ENCODE results near the gene EXOC4.

EXOC4 gene

GRCh38 chr7:133911724-133912123 is 658.8 kb downstream of the EXOC4 start:
- no peak for DNase-seq

GRCh38 chr7:133912916-133913697 is 660.2 kb downstream of the EXOC4 start:
- DNase-seq = no peak

DNA sequence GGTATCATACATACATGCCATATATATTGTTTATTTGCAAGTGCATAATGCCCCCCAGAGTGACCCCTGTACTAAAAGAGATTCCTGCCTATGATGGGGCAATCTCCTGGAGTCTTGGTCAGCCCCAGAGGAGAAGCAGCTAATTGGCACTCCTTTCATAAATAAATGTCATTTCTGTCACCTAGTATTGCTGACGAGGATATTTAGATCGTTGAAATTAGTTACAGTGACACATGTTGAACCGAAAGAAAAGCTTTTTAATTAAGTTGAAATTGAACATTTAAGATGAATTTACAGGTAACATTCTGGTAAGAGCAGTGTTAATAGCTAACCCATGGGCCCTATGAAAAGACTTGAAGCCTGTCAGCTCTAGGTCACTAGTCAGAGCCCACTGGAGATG is 663.7 kb downstream of the EXOC4 start:
- no peak for DNase-seq

- DNase-seq = no peak
Observed at GRCh38 chr7:133919810-133920209, 666.9 kb downstream of the EXOC4 start.

- DNase-seq = no peak
Observed at GRCh38 chr7:133921635-133922182, 668.8 kb downstream of the EXOC4 start.

DNA sequence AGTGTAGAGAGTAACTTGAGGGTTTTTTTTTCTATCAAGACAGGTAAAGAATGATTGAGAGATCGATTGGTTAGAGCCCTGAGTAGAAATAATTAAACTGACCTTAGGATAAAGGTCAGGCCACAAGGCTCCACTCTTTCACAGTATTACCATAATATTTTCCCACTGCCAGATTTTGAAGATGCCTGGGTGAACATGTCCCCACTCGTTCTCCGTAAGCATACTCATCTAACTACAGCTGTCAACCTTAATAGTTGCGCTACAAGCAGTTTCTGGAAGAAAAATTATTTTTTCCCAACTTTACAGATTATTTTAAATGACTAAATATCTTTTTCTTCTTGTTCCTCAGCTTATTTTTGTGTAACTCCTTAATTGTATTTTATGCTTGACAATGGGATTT is 671.1 kb downstream of the EXOC4 start:
- no peak for DNase-seq

DNA sequence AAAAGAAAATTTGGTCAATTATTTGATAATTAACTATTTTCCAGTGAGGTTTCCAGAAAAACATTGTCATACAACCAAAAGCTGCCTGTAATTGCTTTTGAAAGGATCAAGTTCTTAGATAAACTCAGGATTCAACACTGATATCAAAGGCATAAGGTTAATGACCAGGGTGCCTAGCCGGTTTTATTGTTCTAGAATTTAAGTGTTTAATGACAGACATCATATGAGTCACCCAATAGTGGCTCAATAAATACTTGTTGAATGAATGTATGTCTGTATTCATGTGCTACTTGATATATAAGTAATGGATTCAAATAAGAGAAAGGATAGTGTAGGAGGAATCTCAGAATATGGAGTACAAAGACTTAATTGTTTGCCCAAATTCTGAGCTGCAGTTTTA is 678.2 kb downstream of the EXOC4 start:
- DNase-seq = no peak

DNA sequence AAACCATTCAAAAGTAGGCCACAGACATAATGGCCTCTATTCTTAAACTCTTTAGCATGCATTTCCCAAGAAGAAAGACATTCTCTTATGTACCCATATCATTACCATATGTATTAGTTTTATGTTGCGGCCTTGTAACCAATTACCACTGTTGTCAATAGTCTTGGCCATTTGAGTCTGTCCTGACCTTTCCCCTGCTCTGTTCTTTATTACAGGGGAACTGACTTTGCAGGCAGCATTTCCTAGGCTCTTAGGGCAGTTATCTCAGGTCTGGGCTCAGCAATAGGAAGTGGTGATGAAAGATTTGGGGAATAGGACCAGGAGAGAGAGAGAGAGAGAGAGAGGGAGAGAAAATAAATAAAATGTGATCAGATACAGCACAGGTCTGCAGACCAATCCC is 679.7 kb downstream of the EXOC4 start:
- no peak for DNase-seq

DNA sequence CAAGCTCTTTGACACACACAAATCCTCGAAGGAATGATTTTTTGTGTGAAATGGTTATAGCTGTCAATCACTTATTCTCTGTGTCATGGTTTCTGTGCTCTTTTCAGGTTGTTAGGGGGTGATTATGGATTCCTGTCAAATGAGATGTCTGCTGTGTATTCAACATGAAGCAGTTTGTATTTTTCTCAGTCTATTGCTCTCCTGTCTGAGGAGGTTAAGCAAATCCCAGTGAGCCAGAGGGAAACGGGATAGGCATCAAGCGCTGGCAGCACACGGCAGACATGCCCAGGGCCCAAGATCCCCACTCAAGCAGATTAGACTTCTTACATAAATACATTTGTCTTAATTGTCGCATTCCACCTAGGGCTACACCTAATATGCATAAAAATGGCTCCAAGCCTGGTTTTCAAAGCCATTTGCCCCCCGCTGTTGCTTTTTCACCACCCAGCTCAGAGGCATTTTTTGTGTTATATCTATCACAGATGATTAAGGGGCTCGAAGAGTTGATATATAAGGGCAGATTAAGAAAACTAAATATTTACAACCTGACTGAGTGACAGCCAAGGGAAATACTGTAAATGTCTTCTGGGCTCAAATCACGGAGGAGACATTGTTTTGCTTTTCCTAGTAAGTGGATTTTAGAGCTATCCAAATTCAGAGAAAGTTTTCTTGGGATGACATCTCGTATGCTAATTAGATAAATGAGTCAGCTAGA is 681.5 kb downstream of the EXOC4 start:
- DNase-seq = no peak

DNA sequence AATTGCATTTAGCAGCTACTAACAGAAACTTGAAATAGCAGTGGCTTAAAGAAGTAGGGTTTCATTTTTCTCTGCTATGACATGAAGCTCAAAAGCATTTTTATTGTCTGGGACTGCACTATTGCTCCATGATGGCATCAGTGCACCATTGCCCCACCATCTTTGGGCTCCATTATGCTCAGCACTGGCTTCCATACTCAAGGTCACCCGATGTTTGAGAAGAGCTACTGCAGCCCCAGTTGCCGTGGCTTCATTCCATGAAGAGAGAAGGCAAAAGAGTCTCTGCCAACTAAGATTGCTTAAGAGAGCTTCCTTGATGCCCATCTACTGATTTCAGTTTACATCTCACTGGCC is 682.1 kb downstream of the EXOC4 start:
- no peak for DNase-seq

DNA sequence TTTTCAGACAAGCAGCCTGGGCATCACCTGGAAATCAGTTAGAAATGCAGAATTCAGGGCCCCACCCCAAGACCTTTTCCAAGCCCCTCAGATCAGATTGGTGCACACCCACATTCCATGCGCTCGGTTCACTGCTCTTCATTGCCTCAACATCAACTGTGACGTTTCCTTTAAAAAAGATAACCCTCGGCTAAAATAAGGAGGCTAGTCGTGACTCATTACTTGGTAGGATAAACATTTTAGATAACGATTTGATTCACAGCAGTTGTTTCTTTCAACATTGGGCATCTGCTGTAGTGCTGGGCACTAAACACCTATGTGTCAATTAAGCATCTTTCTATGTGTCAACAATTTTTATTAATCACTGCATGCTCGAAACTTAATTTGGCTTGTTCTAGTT is 683.2 kb downstream of the EXOC4 start:
- DNase-seq = no peak

DNA sequence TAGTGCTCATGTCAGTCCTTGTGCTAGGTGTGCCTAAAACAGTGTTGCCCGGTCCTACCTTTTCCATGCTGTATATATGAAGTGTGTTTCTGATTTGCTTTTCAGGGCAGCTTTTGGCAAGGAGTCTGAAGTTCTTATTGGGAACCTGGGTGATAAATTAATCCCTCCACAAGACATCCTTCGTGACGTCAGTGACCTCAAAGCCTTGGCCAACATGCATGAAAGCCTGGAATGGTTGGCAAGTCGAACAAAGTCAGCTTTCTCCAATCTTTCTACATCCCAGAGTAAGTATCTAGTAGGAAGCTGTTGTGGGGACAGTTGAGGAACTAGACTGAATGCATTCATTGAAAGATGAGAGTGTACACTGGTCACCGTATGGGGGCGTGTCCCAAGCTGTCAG is 684.9 kb downstream of the EXOC4 start:
- DNase-seq = no peak

- no peak for DNase-seq
Observed at GRCh38 chr7:133940368-133940767, 687.5 kb downstream of the EXOC4 start.

DNA sequence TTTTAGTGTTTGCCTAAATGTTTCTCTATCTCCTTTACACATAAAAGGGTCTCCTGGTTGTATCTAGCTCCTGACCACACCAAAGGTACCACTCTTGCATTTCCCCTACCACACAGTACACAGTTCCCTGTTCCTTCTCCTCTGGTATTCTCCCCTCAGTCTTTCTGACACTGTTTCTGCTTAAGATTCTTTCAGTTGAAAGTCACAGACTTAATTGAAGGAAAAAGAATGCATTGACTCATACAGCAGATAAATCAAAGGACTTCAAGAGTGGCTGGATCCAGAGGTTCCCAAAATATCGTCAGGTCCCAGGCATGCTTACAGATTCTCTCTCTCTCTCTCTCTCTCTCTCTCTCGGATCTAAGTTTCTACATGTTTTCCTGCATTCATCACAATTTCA is 688.6 kb downstream of the EXOC4 start:
- no peak for DNase-seq

- no peak for DNase-seq
Observed at GRCh38 chr7:133945497-133945896, 692.6 kb downstream of the EXOC4 start.

- DNase-seq = no peak
Observed at GRCh38 chr7:133947458-133948254, 694.8 kb downstream of the EXOC4 start.

DNA sequence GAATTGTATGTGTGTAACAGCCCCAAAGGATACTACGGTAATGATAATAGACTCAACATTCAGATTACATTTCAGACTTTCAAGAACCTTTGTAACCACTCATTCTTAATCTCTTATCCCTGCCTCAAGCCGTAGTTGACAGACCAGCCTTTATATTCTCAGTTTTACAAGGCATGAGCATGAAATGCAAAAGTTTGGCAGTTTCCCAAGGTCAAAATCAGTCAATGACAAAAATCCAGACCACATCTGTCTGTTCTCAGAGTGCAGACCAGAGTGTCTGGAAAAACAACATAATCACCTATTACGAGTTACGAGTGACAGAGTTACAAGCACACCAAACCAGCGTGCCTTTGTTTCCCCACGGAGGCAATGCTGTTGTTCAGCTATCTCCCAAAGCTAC is 695.7 kb downstream of the EXOC4 start:
- no peak for DNase-seq

- no peak for DNase-seq
Observed at GRCh38 chr7:133950855-133951254, 698.0 kb downstream of the EXOC4 start.

- DNase-seq = no peak
Observed at GRCh38 chr7:133955208-133955607, 702.3 kb downstream of the EXOC4 start.

DNA sequence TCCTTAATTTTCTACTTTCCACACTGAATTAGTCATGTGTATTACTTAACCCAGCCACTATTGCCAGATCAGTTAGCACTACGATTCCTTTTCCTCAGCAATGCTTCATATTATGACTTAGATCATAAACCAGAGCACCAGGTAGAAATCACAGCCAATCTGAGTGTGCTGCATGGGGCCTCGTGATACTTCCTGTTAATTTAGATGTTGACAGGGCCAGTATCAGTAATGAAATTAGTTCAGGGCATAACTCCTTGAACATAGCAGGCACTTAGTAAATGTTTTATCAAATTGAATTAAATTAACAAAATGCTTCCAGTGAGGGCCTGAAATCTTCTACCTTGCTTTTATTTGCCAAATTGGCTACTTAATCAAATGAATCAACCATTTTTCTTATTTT is 705.0 kb downstream of the EXOC4 start:
- no peak for DNase-seq

DNA sequence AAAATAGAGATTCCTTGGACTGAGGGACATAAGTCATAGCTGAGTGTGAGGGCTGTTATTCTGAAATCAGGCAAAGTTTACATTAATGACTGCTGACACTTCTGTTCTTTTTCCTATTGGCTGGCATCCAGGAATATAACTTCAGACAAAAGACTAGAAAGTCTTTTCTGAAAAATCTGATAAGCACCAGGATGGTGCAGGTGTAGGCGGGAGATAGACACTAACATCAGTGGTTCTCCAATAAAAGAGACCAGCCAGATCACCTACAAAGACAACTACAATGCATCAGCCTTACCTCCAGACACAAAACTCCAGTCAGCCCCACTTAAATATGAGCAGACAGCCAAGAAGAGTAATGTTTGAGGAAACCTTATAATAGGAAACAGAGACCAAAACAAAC is 705.9 kb downstream of the EXOC4 start:
- no peak for DNase-seq

DNA sequence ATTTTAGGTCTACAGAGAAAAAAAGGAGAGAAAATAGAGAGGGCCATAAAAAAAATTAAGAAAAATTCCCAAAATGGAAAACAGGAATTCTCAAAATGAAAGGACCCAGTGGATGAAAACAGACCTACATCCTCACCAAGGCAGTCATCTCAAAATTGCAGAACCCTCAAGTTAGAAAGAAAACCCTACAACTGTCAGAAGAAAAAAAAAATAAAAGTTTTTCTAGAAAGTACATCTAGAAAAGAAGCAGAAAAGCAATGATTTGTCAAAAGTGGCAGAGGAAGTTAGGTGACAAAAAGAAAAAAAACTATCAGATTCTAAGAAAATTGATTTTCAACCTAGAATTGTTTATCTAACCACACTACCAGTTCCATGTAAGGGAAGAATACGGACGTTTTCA is 706.6 kb downstream of the EXOC4 start:
- no peak for DNase-seq

DNA sequence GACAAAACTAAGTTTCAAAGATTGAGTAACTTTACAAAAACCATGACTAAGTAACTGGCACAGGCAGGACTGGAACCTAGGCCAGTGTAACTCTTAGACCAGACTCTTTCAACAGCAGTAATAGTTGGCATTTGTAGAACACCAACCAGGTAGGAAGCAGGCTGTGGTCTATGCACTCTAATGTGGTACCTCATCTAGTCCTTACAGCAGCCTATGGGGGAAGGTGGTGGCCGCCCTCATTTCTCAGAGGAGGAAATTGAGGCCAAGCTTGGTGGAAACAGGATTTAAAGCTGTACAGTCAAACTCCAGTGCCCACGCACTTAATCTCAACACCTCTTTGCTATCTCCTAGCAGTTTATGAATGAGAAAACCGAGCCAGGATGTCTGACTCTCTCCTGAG is 708.8 kb downstream of the EXOC4 start:
- no peak for DNase-seq

DNA sequence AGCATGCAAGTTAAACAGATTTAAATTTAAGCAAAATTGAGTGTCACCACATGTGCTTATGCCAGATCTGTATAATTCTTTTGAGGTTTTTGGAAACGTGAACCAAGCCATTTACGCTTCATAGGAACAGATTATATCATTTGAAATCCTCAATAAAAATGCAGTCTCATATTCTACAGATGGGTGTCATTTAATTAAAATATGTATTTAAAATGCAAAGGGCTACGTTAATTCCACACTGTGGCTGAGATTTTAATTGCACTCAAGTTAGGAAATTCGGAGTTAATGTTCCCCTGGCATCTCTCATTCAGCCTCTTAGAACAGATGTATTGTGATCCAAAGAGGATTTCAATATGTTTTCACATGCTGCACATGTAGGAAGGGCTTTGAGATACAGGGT is 709.8 kb downstream of the EXOC4 start:
- no peak for DNase-seq

Data from stimulated activated CD4-positive, alpha-beta T cell treated with anti-CD3 and anti-CD28 coated beads, Interleukin-15, amount 100 ng/mL, for 24 hours (primary cell).